LoVo (cell line): ENCODE results near the gene SLC27A2.
"Not testable (repeated sequence)": the region's sequence is repeated elsewhere in the genome, so short reads cannot be mapped to it uniquely, and the experiment has no call there.

Experiments used
- DNase-seq: peaks from one replicate; pipeline ENCODE4 v3.0.0-alpha.2; 2016; ENCODE audit warnings: low spot score

Gene SLC27A2

DNA sequence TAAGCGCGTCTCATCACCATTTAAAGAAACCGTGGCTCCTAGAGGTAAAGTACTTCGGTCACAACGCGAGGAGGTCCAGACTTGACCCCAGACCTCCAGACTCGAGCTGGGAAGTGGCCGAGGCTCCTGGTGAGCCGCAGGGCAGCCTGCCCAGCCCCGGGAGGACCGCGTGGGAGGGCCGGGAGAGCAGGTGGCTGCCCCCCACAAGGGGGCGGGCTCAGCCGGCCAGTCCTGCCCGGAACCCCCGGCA, at the start of gene SLC27A2:
Gene SLC27A2 (plus strand): TSS at position 228 of the 250 bp plus-strand sequence. CDS start 232 bp downstream, outside the sequence.
- DNase-seq, result peak; percentile 88

GRCh38 chr15:50132251-50132984, 49.6 kb upstream of the SLC27A2 start:
- not testable (repeated sequence) for DNase-seq

DNA sequence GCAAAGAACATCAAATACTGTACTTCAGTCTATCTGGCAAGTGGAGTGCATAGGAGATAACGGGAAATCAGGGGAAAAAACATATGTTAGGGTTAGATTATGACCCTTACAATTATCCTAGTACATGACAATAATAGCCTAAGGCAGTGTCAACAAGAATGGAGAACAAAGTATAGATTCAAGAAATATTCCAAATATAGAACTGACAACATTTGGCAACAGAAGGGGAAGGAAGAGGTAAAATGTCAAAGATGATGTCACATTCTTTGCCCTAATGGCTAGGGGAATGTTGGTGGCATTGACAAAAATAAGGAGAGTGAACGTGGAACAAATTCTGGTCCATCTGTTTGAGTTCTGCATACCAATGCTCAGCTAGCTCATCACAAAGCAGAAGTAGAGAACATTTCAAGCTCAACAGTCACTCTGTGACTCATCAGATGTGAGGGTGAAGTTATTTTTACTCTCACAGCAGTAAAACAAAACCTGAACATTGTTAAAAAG, 47.4 kb upstream of the SLC27A2 start:
- DNase-seq, result no peak

GRCh38 chr15:50135031-50135551, 46.9 kb upstream of the SLC27A2 start:
- DNase-seq, result no peak

GRCh38 chr15:50137330-50137761, 44.6 kb upstream of the SLC27A2 start:
- DNase-seq, result no peak

- no peak for DNase-seq
Measured at GRCh38 chr15:50137893-50138292, 44.1 kb upstream of the SLC27A2 start.

DNA sequence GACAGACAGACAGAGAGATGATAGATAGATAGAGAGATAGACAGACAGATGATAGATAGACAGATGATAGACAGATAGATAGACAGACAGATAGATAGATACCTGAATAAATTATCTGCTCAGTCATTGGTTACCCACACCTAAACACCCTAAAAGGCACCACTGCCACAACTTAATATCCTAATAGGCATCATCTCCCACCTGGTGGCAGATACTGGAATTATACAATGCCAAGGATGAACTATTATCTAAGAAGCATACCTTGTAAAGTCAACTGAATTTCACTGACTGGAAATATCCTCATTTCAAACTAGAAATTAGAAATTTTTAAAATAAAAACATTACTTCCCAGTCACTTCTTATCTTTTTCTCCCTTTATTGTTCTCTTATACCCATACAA, 43.6 kb upstream of the SLC27A2 start:
- DNase-seq, result no peak

DNA sequence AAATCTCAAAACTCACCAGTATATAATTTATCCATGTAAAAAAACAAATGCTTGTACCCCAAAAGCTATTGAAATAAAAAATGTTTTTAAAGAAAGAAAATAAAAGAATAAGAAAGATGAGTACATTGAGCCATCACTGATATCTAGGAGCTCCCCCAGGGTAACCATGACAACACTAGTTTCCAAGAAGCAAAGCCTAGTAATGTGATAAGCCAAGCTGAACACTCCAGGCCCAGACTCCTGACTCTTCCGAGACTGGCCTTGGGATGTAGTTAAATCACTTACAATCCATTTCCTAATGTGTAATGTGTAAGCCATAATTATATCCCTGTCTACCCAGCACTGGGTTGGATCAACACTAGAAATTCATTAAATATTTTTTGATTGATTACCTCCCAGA, 41.9 kb upstream of the SLC27A2 start:
- DNase-seq, result no peak

GRCh38 chr15:50140983-50141382, 41.0 kb upstream of the SLC27A2 start:
- no peak for DNase-seq

- no peak for DNase-seq
Measured at GRCh38 chr15:50141856-50142255, 40.1 kb upstream of the SLC27A2 start.

- no peak for DNase-seq
Measured at GRCh38 chr15:50143255-50143860, 38.6 kb upstream of the SLC27A2 start.

- DNase-seq, result no peak
Measured at GRCh38 chr15:50144341-50145120, 37.5 kb upstream of the SLC27A2 start.

GRCh38 chr15:50145451-50145872, 36.5 kb upstream of the SLC27A2 start:
- DNase-seq, result peak; percentile 79

DNA sequence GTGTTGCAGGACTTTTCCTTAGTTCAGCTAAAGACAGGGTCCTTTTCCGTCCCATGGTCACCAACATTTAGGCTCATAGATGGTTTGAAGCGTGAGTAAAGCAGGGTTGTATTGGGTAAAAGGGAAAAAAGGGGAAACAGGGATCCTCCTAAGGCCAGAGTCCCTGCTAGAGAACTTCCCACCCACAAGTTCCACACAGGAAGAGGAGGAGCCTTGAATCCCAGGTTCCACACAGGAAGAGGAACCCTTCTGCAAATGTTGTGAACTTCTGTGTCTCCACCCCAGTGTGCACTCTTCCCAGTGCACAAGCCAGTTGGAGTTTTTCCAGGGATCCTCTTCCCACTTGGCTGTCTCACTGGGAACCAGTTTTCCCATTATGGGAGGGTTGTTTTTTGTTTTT, 35.4 kb upstream of the SLC27A2 start:
- DNase-seq, result no peak

- peak; percentile 40 for DNase-seq
Measured at GRCh38 chr15:50148362-50148963, 33.5 kb upstream of the SLC27A2 start.

DNA sequence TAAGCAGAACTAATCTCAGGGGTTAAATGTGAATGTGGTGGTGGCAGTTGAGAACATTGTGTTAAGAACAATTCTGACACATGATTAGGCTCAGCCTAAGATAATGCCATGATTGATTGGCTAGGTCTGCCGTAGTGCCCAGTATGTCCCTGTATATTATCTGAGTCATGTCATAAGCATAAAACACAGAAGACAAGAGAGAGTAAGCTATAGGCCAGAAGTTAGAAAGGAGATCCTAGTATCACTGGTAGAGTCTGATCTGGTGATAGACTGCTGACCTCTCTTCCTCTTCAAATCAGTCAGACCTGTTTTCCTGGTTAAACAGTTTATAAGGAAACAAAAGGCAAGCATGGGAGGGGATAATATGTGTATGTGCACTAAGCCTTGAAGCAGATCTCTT, 32.9 kb upstream of the SLC27A2 start:
- DNase-seq, result no peak

DNA sequence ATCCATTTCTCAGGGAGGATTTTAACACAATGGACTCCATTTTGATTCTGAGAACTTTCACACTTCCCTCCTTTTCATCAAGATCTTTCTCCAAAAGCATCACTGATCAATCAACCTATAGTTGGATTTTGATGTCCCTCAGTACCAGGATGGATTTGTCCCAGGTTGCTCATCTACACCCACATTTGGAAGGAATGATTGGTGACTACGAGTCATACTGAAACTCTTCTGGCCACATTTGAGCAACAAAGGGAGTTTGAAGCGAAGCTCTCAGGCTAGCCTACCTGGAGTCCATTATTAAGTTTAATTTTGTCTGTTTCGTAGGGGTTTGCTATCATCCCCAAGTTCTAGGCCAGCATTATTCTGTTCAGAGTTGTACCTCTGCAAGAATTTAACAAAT, 31.6 kb upstream of the SLC27A2 start:
- DNase-seq, result no peak

DNA sequence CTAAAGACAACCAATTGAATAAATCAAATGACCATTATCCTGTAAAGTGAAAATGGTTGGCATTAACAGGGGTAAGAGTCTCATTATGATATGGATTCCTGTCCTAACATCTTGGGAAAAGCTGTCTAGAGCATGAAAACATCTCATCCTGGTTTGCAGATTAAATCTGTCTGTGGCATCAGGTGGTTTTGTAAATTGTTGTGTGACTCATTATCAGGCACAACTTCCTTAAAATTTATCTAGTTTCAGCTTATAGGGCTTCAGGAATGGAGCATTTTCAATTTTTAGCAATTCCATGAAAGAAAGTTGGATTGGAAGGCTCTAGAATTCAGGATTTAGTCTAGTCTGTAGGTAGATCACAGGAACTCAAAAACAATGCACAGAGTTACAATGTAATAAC, 31.1 kb upstream of the SLC27A2 start:
- DNase-seq, result no peak

DNA sequence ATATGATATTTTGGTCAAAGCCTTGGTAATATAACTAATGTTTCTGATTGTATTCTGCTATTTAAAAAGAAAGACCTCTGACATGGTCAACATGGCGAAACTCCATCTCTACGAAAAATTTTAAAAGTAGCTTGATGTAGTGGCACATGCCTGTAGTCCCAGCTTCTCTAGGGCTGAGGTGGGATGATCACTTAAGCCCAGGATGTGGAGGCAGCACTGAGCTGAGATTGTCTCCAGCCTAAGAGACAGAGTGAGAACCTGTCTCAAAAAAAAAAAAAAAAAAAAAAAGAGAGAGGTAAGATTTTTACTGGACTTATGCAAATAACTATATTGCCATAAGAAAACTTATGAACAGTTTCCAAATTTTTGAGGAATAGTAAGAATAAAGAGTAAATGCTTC, 30.5 kb upstream of the SLC27A2 start:
- DNase-seq, result no peak

DNA sequence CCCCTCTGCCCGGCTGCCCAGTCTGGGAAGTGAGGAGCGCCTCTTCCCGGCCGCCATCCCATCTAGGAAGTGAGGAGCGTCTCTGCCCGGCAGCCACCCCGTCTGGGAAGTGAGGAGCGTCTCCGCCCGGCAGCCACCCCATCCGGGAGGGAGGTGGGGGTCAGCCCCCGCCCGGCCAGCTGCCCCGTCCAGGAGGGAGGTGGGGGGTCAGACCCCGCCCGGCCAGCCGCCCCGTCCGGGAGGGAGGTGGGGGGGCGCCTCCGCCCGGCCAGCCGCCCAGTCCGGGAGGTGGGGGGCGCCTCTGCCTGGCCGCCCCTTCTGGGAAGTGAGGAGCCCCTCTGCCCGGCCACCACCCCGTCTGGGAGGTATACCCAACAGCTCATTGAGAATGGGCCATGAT, 23.8 kb upstream of the SLC27A2 start:
- DNase-seq, result not testable (repeated sequence)

DNA sequence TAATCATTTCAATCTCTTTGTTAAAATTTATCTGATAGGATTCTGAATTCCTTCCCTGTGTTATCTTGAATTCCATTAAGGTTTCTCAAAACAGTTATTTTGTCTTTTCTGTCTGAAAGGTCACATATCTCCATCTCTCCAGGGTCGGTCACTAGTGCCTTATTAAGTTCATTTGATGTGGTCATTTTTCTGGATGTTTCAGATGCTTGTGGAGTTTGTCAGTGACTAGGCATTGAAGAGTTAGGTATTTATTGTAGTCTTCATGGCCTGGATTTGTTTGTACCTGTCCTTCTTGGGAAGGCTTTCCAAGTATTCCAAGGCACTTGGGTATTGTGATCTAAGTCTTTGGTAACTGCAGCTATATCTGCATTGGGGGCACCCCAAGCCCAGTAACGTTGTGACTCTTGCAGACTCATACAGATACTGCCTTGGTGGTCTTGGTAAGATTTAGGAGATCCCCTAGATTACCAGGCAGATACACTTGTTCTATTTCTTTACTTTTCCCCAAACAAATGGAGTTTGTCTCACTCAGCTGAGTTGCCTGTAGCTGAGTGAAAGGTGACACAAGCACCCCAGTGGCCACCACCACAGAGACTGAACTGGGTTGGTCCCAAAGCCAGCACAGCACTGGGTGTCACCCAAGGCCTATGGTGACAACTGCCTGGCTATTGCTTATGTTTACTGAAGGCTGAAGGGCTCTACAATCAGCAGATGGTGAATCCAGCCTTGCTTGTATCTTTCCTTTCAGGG, 18.9 kb upstream of the SLC27A2 start:
- peak; percentile 72 for DNase-seq
